B cell (primary cell): Measurements from ENCODE around the gene CACNA2D4. TPM values are rescaled to one million over a fixed set of nuclear protein-coding genes. Genes with fewer than 3 reads are reported as not detected.

Experiments used
- ATAC-seq: fragments of 200-7000 bp; cut with Tn5 transposase; one replicate; pipeline ENCODE4 v1.10.0; 2021; ENCODE audit warnings: low read depth, mild to moderate bottlenecking, moderate number of reproducible peaks, moderate library complexity
- CTCF ChIA-PET: fragments of 350-600 bp; sonication (Branson Sonifier 250); formaldehyde crosslinking; loops from one replicate; lab custom pipeline; 2021; ENCODE audit warnings: antibody characterized with exemption, inconsistent platforms; lab: Charles Lee
- POLR2A ChIA-PET: fragments of 350-600 bp; sonication (Branson Sonifier 250); formaldehyde crosslinking; loops from one replicate; lab custom pipeline; 2021; ENCODE audit warnings: antibody characterized with exemption; lab: Charles Lee
- DNase-seq: peaks from one replicate; pipeline ENCODE4 v3.0.0; 2013
- H2AFZ ChIP-seq: 2 replicates; pipeline ENCODE4 v1.6.1; 2012; ENCODE audit warnings: mild to moderate bottlenecking, low read depth, low read length; ENCODE audit not compliant: insufficient read depth, poor library complexity, severe bottlenecking
- H3K27ac ChIP-seq, 2 donors: 1 replicate in 1 of 2; 2 replicates in 1 of 2; pipeline ENCODE4 v1.5.1; 2012 to 2013; ENCODE audit warnings: low read length in 2 of 2, mild to moderate bottlenecking in 2 of 2, moderate library complexity in 1 of 2
- H3K27me3 ChIP-seq, 4 experiments: fragments of 200-600 bp in 1 of 4; sonication (generic) in 1 of 4; replicated peaks in 1 of 4; 1 replicate in 2 of 4; 2 replicates in 2 of 4; pipeline versions ENCODE4 v1.6.1 to v1.7.0; 2013 to 2016; ENCODE audit warnings: low read length in 3 of 4, mild to moderate bottlenecking in 2 of 4, mixed read lengths in 1 of 4, moderate library complexity in 1 of 4; ENCODE audit not compliant: insufficient read depth in 4 of 4, control insufficient read depth in 3 of 4; ENCODE audit errors: control extremely low read depth in 1 of 4
- H3K36me3 ChIP-seq, 2 experiments: replicated peaks in 1 of 2; 1 replicate in 1 of 2; 2 replicates in 1 of 2; pipeline versions ENCODE4 v1.6.1 to v1.7.1; 2013; ENCODE audit warnings: low read length in 1 of 2; ENCODE audit not compliant: insufficient read depth in 2 of 2, control insufficient read depth in 1 of 2; ENCODE audit errors: control extremely low read depth in 1 of 2, extremely low read depth in 1 of 2
- H3K4me1 ChIP-seq, 2 donors: fragments of 200-600 bp in 1 of 2; sonication (generic) in 1 of 2; 1 replicate in 1 of 2; 2 replicates in 1 of 2; pipeline versions ENCODE4 v1.5.1 to v1.6.1; 2013 to 2017; ENCODE audit warnings: low read length in 2 of 2; ENCODE audit not compliant: control insufficient read depth in 2 of 2, insufficient read depth in 2 of 2
- H3K4me2 ChIP-seq: replicated peaks from 2 replicates; pipeline ENCODE3; 2012; ENCODE audit warnings: mild to moderate bottlenecking, low read depth, low read length; ENCODE audit not compliant: poor library complexity, severe bottlenecking
- H3K4me3 ChIP-seq, 5 experiments: fragments of 200-600 bp in 1 of 5; sonication (generic) in 1 of 5; 1 replicate in 3 of 5; 2 replicates in 2 of 5; pipeline versions ENCODE4 v1.5.1 to v1.7.0; 2011 to 2016; ENCODE audit warnings: low read length in 4 of 5, mild to moderate bottlenecking in 4 of 5, low read depth in 2 of 5, control low read depth in 1 of 5, moderate library complexity in 1 of 5; ENCODE audit not compliant: insufficient read depth in 1 of 5; ENCODE audit errors: control extremely low read depth in 1 of 5, extremely low read depth in 1 of 5
- H3K79me2 ChIP-seq: fragments of 200-600 bp; sonication (generic); one replicate; pipeline ENCODE4 v1.6.0; 2016; ENCODE audit warnings: low read length; ENCODE audit not compliant: control insufficient read depth, insufficient read depth
- H3K9ac ChIP-seq: fragments of 200-600 bp; sonication (generic); 2 replicates; pipeline ENCODE4 v1.6.1; 2017; ENCODE audit warnings: mild to moderate bottlenecking, low read length, moderate library complexity
- H3K9me3 ChIP-seq, 3 donors: one replicate each; pipeline versions ENCODE4 v1.6.1 to v1.7.1; 2013; ENCODE audit warnings: low read length in 2 of 3; ENCODE audit not compliant: control insufficient read depth in 2 of 3, insufficient read depth in 1 of 3; ENCODE audit errors: control extremely low read depth in 1 of 3
- H4K20me1 ChIP-seq: 2 replicates; pipeline ENCODE4 v1.6.0; 2012; ENCODE audit warnings: mild to moderate bottlenecking, low read length; ENCODE audit not compliant: insufficient read depth, control insufficient read depth, poor library complexity, severe bottlenecking
- H3K27ac Mint-ChIP-seq: one replicate; pipeline ENCODE4 v1.8.0; 2021; ENCODE audit warnings: mixed read lengths
- H3K27me3 Mint-ChIP-seq: one replicate; pipeline ENCODE4 v1.8.0; 2021; ENCODE audit warnings: mixed read lengths
- H3K4me1 Mint-ChIP-seq: one replicate; pipeline ENCODE4 v1.8.0; 2021; ENCODE audit warnings: mixed read lengths
- H3K4me3 Mint-ChIP-seq: one replicate; pipeline ENCODE4 v1.8.0; 2021; ENCODE audit warnings: mixed read lengths
- H3K9me3 Mint-ChIP-seq: one replicate; pipeline ENCODE4 v1.8.0; 2022; ENCODE audit warnings: mixed read lengths; ENCODE audit not compliant: insufficient read depth
- EZH2 ChIP-seq: IDR thresholded peaks from 2 replicates; pipeline ENCODE4 v1.6.1; 2012; ENCODE audit warnings: borderline replicate concordance, low read depth, mild to moderate bottlenecking, moderate library complexity, low read length; ENCODE audit not compliant: insufficient read depth, poor library complexity, severe bottlenecking
- WGBS: methylation state at CpG from one replicate; pipeline ENCODE4 v1.1.5; 2013; ENCODE audit warnings: missing lambda C conversion rate; ENCODE audit not compliant: insufficient coverage; 5-methylcytosine and 5-hydroxymethylcytosine counted together
- intact Hi-C: fragments of 100-400 bp; cut with micrococcal nuclease; formaldehyde crosslinking; loops from one replicate; pipeline ENCODE4 v1.10.0; 2022
- polyA plus RNA-seq: library from polyadenylated mRNA; depleted of rRNA; stranded (reverse); fragments of >200 nt; gene quantifications from 2 replicates; pipeline ENCODE4 v1.2.3, GENCODE V29; 2012
- total RNA-seq, 2 donors: library from RNA; stranded (reverse); fragments of 120-200 nt in 1 of 2; gene quantifications; 1 replicate in 1 of 2; 2 replicates in 1 of 2; pipeline versions ENCODE4 v1.2.3 to v1.2.4, GENCODE V29; 2013 to 2022
- TF ChIP-seq, protein P1 (sequence below): fragments of 200-600 bp; IDR thresholded peaks from one replicate; pipeline ENCODE4 v1.8.0; 2022; ENCODE audit warnings: antibody characterized with exemption, mild to moderate bottlenecking

The CACNA2D4 gene
- total and polyA plus RNA-seq, 2 donors (not counting 1 experiment from before 2014, with no cell fraction given) = 6.0 to 7.4 TPM

DNA sequence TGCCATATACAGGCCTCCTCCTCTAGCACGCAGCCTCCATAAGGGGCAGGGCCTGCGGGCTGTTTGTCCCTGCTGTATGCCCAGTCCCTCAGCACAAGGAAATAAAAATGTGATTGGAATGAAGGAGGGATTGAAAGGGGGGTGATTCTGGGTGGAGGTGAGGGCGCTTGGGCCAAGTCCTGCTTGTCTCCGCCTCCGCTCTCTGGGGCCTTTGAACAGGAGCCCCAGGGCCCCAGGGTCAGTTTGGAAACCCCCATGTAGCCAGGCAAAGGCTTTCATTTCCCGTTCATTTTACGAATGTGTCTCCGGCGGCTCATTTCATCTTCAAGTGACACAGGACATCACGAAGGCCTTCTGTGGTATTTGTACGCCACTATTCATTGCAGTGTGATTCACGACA lies 4.5 kb upstream of the CACNA2D4 start:
- peak overlapping the region; percentile 21 for H3K4me3 Mint-ChIP-seq
- Histone ChIP-seq H2AFZ (no peak overlapping the region), H3K36me3 (no peaks in the 10 kb centered on the region), H4K20me1 (no peaks in the 10 kb centered on the region), H3K27ac (peak overlapping the region; percentile 40 to 63), H3K9ac (no peak overlapping the region), H3K4me3 (no peak overlapping the region), H3K9me3 (no peaks in the 10 kb centered on the region), H3K79me2 (peaks cover 14% of the 10 kb centered on the region), H3K4me2 (no peak overlapping the region), H3K27me3 (no peaks in the 10 kb centered on the region), H3K4me1 (peaks cover 60 to 65% of the 10 kb centered on the region in 2 donors)
- intact Hi-C loops = no loop called here
- H3K27ac Mint-ChIP-seq = peak overlapping the region; percentile 50
- no peak for TF ChIP-seq EZH2
- TF ChIP-seq, protein P1, sequence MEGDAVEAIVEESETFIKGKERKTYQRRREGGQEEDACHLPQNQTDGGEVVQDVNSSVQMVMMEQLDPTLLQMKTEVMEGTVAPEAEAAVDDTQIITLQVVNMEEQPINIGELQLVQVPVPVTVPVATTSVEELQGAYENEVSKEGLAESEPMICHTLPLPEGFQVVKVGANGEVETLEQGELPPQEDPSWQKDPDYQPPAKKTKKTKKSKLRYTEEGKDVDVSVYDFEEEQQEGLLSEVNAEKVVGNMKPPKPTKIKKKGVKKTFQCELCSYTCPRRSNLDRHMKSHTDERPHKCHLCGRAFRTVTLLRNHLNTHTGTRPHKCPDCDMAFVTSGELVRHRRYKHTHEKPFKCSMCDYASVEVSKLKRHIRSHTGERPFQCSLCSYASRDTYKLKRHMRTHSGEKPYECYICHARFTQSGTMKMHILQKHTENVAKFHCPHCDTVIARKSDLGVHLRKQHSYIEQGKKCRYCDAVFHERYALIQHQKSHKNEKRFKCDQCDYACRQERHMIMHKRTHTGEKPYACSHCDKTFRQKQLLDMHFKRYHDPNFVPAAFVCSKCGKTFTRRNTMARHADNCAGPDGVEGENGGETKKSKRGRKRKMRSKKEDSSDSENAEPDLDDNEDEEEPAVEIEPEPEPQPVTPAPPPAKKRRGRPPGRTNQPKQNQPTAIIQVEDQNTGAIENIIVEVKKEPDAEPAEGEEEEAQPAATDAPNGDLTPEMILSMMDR = no peak
- no peaks in the 10 kb centered on the region for H3K27me3 Mint-ChIP-seq
- H3K9me3 Mint-ChIP-seq = no peaks in the 10 kb centered on the region
- DNase-seq (peak; percentile 40), ATAC-seq (no peak)
- 69% methylated on average over 12 of the region's 12 CpGs for WGBS
- CTCF ChIA-PET = interaction anchor here (6.9 kb wide), 1 partner anchor 16 kb away, joined by 63 read pairs; no protein-coding TSS in a partner anchor
- H3K4me1 Mint-ChIP-seq = peaks cover 58% of the 10 kb centered on the region
- POLR2A ChIA-PET = no interaction called here

DNA sequence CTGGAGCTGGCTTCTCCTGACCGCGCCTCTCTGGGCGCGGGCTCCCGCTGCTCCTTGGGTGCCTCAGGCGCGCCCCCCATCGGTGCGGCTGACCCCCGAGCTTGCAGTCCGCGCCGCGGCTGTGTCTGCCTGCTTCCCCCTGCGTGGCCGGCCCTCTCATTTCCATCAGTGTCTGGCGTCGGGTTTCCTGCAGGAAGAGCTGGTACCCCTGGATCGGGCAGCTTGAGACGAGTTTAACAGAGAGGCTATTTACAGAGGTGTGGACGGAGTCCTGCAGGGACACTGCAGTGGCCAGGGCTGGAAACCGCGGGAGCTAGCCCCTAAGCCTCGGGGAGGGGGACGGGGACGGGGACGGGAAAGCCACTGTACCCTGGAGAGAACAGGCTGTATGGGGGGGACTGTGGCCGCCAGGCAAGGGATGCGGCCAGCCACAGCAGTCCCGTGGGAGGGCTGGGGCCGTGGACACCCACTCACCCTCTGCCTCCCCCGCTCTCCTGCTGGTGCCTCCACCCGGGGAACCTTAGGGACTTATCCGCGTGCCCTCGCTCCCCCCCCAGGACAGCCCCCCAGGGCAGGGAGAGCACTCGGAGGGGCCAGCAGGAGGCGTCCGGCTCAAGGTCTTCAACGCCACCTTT lies 3.7 kb upstream of the CACNA2D4 start:
- Histone ChIP-seq H3K4me3 (peak overlapping the region in 1 of 5 experiments; percentile 44), H3K27ac (peak overlapping the region in 1 of 2 donors; percentile 63), H3K4me2 (peak overlapping the region; percentile 42), H2AFZ (no peak overlapping the region), H3K79me2 (peaks cover 20% of the 10 kb centered on the region), H4K20me1 (no peaks in the 10 kb centered on the region), H3K36me3 (no peaks in the 10 kb centered on the region), H3K9me3 (no peaks in the 10 kb centered on the region), H3K9ac (no peak overlapping the region), H3K4me1 (peaks cover 67 to 73% of the 10 kb centered on the region in 2 donors), H3K27me3 (no peaks in the 10 kb centered on the region)
- 12% methylated on average over 29 of the region's 40 CpGs for WGBS
- POLR2A ChIA-PET = no interaction called here
- DNase-seq (peak; percentile 19), ATAC-seq (no peak)
- CTCF ChIA-PET = interaction anchor here (1.0 to 1.8 kb wide), 2 partner anchors 18 to 127 kb away, joined by 3 to 11 read pairs; no protein-coding TSS in a partner anchor
- TF ChIP-seq, protein P1 = no peak
- no peak for TF ChIP-seq EZH2
- Mint-ChIP-seq H3K4me3 (no peak overlapping the region), H3K9me3 (no peaks in the 10 kb centered on the region), H3K27ac (no peak overlapping the region), H3K4me1 (peaks cover 65% of the 10 kb centered on the region), H3K27me3 (peaks cover 6% of the 10 kb centered on the region)
- intact Hi-C loops = no loop called here
